ENCODE data around the gene HCN2.
"Not testable (repeated sequence)": the region's sequence is repeated elsewhere in the genome, so short reads cannot be mapped to it uniquely, and the experiment has no call there.

HCN2 gene

GRCh38 chr19:620166-620862 lies 30.6 kb downstream of the HCN2 start:
- H3K4me3 ChIP-seq (ENCODE audit: insufficient read depth, low read length, poor library complexity, severe bottlenecking), result no peak overlapping the region
- H3K27ac ChIP-seq (ENCODE audit: low read depth, low read length), result no peak overlapping the region
- no peaks in the 10 kb centered on the region for H3K79me2 ChIP-seq (ENCODE audit: insufficient read depth, low read length)
- no peak overlapping the region for H3K4me2 ChIP-seq (ENCODE audit: low read depth, low read length, poor library complexity, severe bottlenecking)
- TF ChIP-seq EZH2phosphoT487 (conservative IDR thresholded peaks at IDR 0.05; ENCODE audit: low read length) (no peak), CTCF (IDR thresholded peaks at IDR 0.05; ENCODE audit: insufficient read depth, low read length, poor library complexity, severe bottlenecking) (no peak)
- H3F3A ChIP-seq (ENCODE audit: insufficient read depth), result no peaks in the 10 kb centered on the region
- H4K20me1 ChIP-seq (ENCODE audit: low read depth, low read length), result no peaks in the 10 kb centered on the region
- H3K36me3 ChIP-seq (ENCODE audit: low read length), result no peaks in the 10 kb centered on the region
- no peak overlapping the region for H2AFZ ChIP-seq (ENCODE audit: low read depth, low read length, severe bottlenecking)
- H3K9me3 ChIP-seq (ENCODE audit: insufficient read depth, low read length), result no peaks in the 10 kb centered on the region
- H3K9me2 ChIP-seq (replicated peaks; ENCODE audit: insufficient read depth, low read length), result no peaks in the 10 kb centered on the region
- H3K27me3 ChIP-seq (ENCODE audit: low read length), result no peaks in the 10 kb centered on the region
- no peak overlapping the region for H3K9ac ChIP-seq (ENCODE audit: low read length)

- not testable (repeated sequence) for H3K27me3 ChIP-seq (ENCODE audit: low read length); H3K9me2 ChIP-seq (replicated peaks; ENCODE audit: insufficient read depth, low read length); H3K9me3 ChIP-seq (ENCODE audit: insufficient read depth, low read length); H3K79me2 ChIP-seq (ENCODE audit: insufficient read depth, low read length); H4K20me1 ChIP-seq (ENCODE audit: low read depth, low read length); H3K4me3 ChIP-seq (ENCODE audit: insufficient read depth, low read length, poor library complexity, severe bottlenecking); H2AFZ ChIP-seq (ENCODE audit: low read depth, low read length, severe bottlenecking); H3F3A ChIP-seq (ENCODE audit: insufficient read depth); H3K4me2 ChIP-seq (ENCODE audit: low read depth, low read length, poor library complexity, severe bottlenecking); H3K27ac ChIP-seq (ENCODE audit: low read depth, low read length); H3K36me3 ChIP-seq (ENCODE audit: low read length); H3K9ac ChIP-seq (ENCODE audit: low read length)
These were observed 31.5 kb downstream of the HCN2 start for GRCh38 chr19:621191-621590.

- H3K79me2 ChIP-seq (ENCODE audit: insufficient read depth, low read length), result no peaks in the 10 kb centered on the region
- H3K27ac ChIP-seq (ENCODE audit: low read depth, low read length), result no peak overlapping the region
- no peak overlapping the region for H3K4me2 ChIP-seq (ENCODE audit: low read depth, low read length, poor library complexity, severe bottlenecking)
- no peaks in the 10 kb centered on the region for H3K36me3 ChIP-seq (ENCODE audit: low read length)
- no peak overlapping the region for H2AFZ ChIP-seq (ENCODE audit: low read depth, low read length, severe bottlenecking)
- H3K4me3 ChIP-seq (ENCODE audit: insufficient read depth, low read length, poor library complexity, severe bottlenecking), result no peak overlapping the region
- no peaks in the 10 kb centered on the region for H4K20me1 ChIP-seq (ENCODE audit: low read depth, low read length)
- no peak overlapping the region for H3K9ac ChIP-seq (ENCODE audit: low read length)
- H3K27me3 ChIP-seq (ENCODE audit: low read length), result no peaks in the 10 kb centered on the region
- no peaks in the 10 kb centered on the region for H3K9me2 ChIP-seq (replicated peaks; ENCODE audit: insufficient read depth, low read length)
- H3F3A ChIP-seq (ENCODE audit: insufficient read depth), result no peaks in the 10 kb centered on the region
- no peaks in the 10 kb centered on the region for H3K9me3 ChIP-seq (ENCODE audit: insufficient read depth, low read length)
- TF ChIP-seq EZH2phosphoT487 (conservative IDR thresholded peaks at IDR 0.05; ENCODE audit: low read length), result no peak
- no peak for TF ChIP-seq CTCF (IDR thresholded peaks at IDR 0.05; ENCODE audit: insufficient read depth, low read length, poor library complexity, severe bottlenecking)
These were observed 32.1 kb downstream of the HCN2 start for GRCh38 chr19:621819-622218.

GRCh38 chr19:622666-623065 lies 33.0 kb downstream of the HCN2 start:
- no peaks in the 10 kb centered on the region for H3F3A ChIP-seq (ENCODE audit: insufficient read depth)
- no peak overlapping the region for H2AFZ ChIP-seq (ENCODE audit: low read depth, low read length, severe bottlenecking)
- TF ChIP-seq EZH2phosphoT487 (conservative IDR thresholded peaks at IDR 0.05; ENCODE audit: low read length) (no peak), CTCF (IDR thresholded peaks at IDR 0.05; ENCODE audit: insufficient read depth, low read length, poor library complexity, severe bottlenecking) (no peak)
- no peak overlapping the region for H3K9ac ChIP-seq (ENCODE audit: low read length)
- no peak overlapping the region for H3K27ac ChIP-seq (ENCODE audit: low read depth, low read length)
- H3K4me2 ChIP-seq (ENCODE audit: low read depth, low read length, poor library complexity, severe bottlenecking), result no peak overlapping the region
- no peaks in the 10 kb centered on the region for H3K27me3 ChIP-seq (ENCODE audit: low read length)
- H3K4me3 ChIP-seq (ENCODE audit: insufficient read depth, low read length, poor library complexity, severe bottlenecking), result no peak overlapping the region
- no peaks in the 10 kb centered on the region for H3K36me3 ChIP-seq (ENCODE audit: low read length)
- H3K79me2 ChIP-seq (ENCODE audit: insufficient read depth, low read length), result no peaks in the 10 kb centered on the region
- H3K9me2 ChIP-seq (replicated peaks; ENCODE audit: insufficient read depth, low read length), result no peaks in the 10 kb centered on the region
- no peaks in the 10 kb centered on the region for H3K9me3 ChIP-seq (ENCODE audit: insufficient read depth, low read length)
- no peaks in the 10 kb centered on the region for H4K20me1 ChIP-seq (ENCODE audit: low read depth, low read length)
